ENCODE results near the gene PRF1.
"Not testable (repeated sequence)": the region's sequence is repeated elsewhere in the genome, so short reads cannot be mapped to it uniquely, and the experiment has no call there.

Gene PRF1

GRCh38 chr10:70592746-70593512, 9.6 kb downstream of the PRF1 start:
- no peak for FAIRE-seq

- FAIRE-seq: no peak
Observed at GRCh38 chr10:70592186-70592735, 10.3 kb downstream of the PRF1 start.

- no peak for FAIRE-seq
Observed at GRCh38 chr10:70590655-70591416, 11.7 kb downstream of the PRF1 start.

- FAIRE-seq: no peak
Observed at GRCh38 chr10:70589762-70590654, 12.5 kb downstream of the PRF1 start.

- no peak for FAIRE-seq
Observed at GRCh38 chr10:70588859-70589570, 13.5 kb downstream of the PRF1 start.

- no peak for FAIRE-seq
Observed at GRCh38 chr10:70588255-70588654, 14.3 kb downstream of the PRF1 start.

- FAIRE-seq: no peak
Observed at GRCh38 chr10:70587045-70587658, 15.4 kb downstream of the PRF1 start.

GRCh38 chr10:70586348-70586930, 16.1 kb downstream of the PRF1 start:
- FAIRE-seq: no peak

- FAIRE-seq: no peak
Observed at GRCh38 chr10:70585578-70586169, 16.9 kb downstream of the PRF1 start.

- FAIRE-seq: no peak
Observed at GRCh38 chr10:70584909-70585544, 17.5 kb downstream of the PRF1 start.

GRCh38 chr10:70584366-70584765, 18.2 kb downstream of the PRF1 start:
- no peak for FAIRE-seq

GRCh38 chr10:70583669-70584037, 18.9 kb downstream of the PRF1 start:
- FAIRE-seq: no peak

- no peak for FAIRE-seq
Observed at GRCh38 chr10:70582793-70583668, 19.5 kb downstream of the PRF1 start.

- not testable (repeated sequence) for FAIRE-seq
Observed at GRCh38 chr10:70581176-70581575, 21.4 kb downstream of the PRF1 start.

GRCh38 chr10:70579234-70580002, 23.1 kb downstream of the PRF1 start:
- no peak for FAIRE-seq

- no peak for FAIRE-seq
Observed at GRCh38 chr10:70578371-70578947, 24.1 kb downstream of the PRF1 start.

- no peak for FAIRE-seq
Observed at GRCh38 chr10:70576803-70577517, 25.6 kb downstream of the PRF1 start.
